Stimulated activated CD8-positive, alpha-beta memory T cell treated with anti-CD3 and anti-CD28 coated beads, Interleukin-2, amount 100 ng/mL, for 1 hour (primary cell): ENCODE measurements around the gene OR5M8.

ENCODE experiments used
- DNase-seq, 2 donors: peaks; one replicate each; pipeline ENCODE4 v3.0.0-alpha.2; 2020; ENCODE audit warnings: low read depth in 2 of 2

Gene OR5M8

DNA sequence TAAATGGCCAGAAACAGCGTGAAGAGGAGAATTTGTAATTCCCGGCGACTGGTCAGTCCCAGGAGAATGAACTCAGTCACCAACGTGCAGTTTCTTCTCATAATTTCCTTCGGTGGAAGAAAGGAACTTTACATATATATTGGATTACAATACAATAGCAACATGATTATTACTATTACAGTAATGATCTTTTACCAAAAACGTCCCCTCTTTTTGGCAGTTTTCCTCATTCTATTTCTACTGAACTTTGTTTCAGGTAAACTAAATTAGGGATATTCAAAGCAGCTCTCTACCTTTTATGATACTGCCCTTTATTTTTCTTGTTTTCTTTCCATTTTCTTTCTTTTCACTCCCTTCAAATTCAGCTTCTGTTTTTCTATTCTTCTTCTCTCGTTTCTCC is at the start of gene OR5M8:
TSS of gene OR5M8 (minus strand) at position 101 of the 400 bp plus-strand sequence. CDS start at position 101, 0 bp downstream.
- no peak for DNase-seq

DNA sequence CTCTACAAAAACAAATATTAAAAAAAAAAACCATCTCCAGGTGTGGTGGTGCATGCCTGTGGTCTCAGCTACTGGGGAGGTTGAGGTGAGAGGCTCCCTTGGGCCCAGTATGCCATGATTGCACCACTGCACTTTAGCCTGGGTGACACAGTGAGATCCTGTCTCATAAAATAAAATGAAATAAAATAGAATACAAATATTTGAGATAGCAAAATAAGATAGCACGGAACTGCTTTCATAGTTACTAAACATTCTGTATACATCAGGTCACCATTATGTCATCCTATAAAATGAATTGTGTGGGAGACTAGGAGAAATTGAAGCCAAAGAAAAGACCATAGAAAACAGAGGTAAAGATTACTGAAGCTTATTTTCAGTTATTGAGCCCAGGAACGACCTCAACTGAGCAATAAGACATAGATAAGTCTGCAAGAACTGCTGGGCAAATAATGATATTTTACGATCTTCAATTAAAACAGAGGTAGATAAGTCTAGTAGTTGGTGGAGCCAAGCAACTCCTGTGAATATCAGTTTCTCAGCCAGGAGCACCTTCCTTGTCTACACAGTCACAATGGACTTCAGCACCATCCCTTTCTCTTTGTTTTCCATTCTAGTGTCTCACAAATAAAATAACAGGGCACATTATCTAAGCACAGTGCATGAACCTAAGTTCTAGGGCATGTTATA is 42.0 kb upstream of the OR5M8 start:
- no peak for DNase-seq

DNA sequence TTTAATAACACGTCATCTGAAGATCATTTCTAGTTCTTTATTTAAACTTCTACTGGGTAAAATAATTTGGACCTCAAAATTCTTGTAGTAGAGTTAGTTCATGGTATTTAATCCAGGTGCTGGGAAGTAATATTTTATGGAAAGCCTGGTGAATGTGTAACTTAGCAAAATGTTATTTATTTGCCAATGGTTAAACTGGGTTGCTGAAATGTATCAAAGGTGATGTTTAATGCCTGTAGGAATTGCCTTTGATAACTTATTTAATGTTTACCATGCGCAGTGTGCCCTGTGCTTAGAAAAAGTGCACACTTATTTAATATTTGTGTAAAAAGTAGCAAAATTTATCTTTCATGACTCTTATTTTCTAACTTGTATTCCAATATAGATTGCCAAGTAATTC is 40.7 kb upstream of the OR5M8 start:
- DNase-seq, result no peak

DNA sequence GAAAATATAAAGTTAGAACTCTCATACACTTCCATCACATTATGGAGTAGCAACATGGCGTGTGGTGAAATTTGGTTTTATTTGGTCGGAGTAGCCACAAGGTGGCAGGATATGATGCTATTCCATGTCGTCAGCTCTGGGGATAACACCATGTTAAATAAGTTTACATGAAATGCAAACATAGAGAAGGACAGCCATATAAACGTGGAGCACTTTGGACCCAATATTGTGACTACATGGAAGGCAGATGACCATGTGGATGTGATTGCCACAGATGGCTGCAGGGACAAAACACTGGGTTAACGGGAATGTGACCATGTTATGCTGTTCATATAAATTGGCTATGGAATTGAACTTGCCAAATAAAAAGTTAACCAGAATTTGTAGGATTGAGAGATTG is 30.8 kb upstream of the OR5M8 start:
- DNase-seq, result no peak

GRCh38 chr11:56513280-56513679 is 22.1 kb upstream of the OR5M8 start:
- no peak for DNase-seq

GRCh38 chr11:56509439-56509838 is 18.3 kb upstream of the OR5M8 start:
- DNase-seq, result no peak

GRCh38 chr11:56497010-56497409 is 5.8 kb upstream of the OR5M8 start:
- no peak for DNase-seq

DNA sequence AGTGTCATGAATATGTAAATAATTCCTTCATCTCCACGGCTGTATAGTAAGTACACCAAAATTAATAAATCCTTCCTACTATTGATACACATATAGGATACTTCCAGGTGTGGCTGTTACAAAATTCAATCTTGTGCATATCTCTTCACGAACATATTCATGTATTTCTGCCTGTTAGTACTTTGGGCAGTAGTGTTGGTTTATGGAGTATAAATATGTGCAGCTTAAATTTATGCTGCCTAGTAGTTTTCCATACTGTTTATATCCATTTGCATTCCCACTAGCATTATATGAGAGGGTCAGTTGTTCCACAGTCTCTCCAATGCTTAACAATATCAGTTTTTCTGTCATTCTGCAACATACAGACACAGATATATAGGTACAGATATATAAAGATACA is 3.9 kb upstream of the OR5M8 start:
- DNase-seq, result no peak

DNA sequence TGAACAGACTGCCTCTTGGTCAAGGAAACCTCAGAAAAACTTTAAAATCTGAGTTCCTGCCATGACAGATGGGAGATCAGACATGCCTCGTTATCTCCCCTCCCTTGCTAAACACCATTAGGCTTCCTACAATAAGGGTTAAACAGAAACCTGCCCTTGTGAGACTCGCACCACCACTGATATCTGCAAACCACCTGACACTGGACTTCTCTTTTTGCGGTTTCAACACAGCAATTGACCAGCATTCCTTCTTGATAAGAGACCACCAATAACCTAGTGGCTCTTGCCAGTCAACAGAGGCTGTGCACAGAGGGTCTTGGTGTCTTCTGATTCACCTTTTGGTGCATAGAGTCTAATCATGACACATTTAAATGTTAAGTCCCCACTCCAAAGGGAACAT is 4.4 kb downstream of the OR5M8 start:
- DNase-seq, result no peak

DNA sequence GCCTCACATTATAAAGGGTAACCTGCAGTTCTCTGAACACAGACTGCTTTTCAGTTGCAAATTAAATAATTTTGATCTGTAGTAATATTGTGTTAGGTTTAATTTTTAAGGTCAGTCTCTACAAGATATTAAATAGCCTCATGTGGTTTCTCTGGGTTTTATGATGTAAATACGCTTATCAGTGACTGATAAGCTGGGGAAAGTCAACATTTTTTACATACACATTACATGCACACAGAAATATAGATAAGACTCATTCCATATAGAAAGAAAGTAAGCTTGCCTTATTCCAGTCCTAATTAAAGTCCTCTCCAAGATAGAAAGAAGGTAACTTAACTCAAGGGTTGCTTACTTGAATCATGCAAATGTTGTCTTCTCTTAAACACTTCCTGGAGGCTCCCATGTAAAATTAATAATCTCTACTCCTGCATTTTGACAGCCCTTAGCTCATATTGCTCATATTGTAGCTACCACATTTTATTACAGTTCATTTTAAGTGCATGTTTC is 16.4 kb downstream of the OR5M8 start:
- no peak for DNase-seq

DNA sequence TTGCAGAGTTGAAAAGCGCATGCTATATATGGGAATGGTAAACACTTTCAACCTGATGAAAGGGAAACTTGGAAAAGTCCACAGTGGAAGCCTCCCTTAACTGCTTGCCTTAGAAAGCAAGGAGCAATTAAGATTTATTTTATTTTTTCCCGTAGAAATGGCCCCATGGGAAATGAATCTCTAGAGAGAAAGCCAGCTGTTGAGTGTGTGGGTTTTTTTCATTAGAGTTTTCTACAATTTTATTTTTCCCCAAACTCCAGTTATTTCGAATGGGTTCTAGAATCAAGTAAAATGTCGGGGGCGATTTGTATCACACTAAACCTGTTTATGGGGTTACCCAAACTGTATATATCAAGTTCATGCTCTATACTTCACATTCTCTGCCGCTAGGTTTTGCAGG is 17.9 kb downstream of the OR5M8 start, which contains the start of gene OR5M3:
TSS of gene OR5M3 (minus strand) at position 101 of the 400 bp plus-strand sequence. CDS start 2,855 bp downstream, outside the sequence.
- no peak for DNase-seq

DNA sequence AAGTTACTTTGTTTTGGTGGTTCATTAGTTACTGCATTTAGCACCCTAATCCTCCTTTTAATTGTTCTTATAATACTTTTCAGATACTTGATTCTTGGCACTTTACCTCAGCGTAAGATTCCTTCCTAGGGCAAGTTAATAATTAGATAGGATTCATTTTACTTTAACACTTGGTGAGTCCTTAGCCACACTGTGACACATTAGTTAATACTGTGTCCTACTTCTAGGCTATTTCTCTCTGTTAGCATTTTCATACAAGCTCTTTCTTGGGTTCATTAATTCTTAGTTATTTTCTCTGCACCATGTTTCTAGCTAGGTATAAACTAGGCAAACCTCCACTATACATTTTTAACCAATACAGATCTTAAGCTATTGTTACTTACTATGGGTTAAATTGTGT is 34.1 kb downstream of the OR5M8 start:
- DNase-seq, result no peak

DNA sequence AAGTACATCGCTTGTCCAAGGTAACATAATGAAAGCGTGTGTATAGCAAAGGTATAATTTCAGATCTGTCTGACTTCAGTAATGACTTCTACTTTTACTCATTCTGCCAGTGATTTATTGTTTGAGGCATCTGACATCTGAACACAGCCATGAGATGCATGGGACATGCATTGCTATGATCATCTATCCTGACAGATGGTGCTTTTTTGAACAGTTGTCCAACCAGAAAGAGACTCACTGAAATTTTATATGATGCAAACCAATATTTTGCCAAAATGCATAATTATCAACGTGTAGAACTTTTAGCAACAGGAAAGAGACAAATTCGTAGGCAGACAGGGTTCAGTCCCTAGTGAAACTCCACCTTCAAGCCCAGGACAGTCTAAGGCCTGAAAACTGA is 37.6 kb downstream of the OR5M8 start:
- DNase-seq, result no peak
